DND-41 (cell line): ENCODE results near the gene ELN.

Experiments used
- ATAC-seq: fragments of 200-7000 bp; cut with Tn5 transposase; 3 replicates; pipeline ENCODE4 v1.9.1; 2021; ENCODE audit warnings: low read depth; ENCODE audit not compliant: insufficient read depth
- DNase-seq: peaks from one replicate; pipeline ENCODE4 v3.0.0-alpha.2; 2020
- H2AFZ ChIP-seq: 2 replicates; pipeline ENCODE4 v1.6.0; 2012; ENCODE audit warnings: low read depth, low read length
- H3K27ac ChIP-seq: 2 replicates; pipeline ENCODE4 v1.5.1; 2012; ENCODE audit warnings: low read length, inconsistent platforms
- H3K27me3 ChIP-seq: fragments of 200-600 bp; sonication (generic); 2 replicates; pipeline ENCODE4 v1.6.0; 2012; ENCODE audit warnings: low read length, mild to moderate bottlenecking, inconsistent platforms; ENCODE audit not compliant: insufficient read depth, poor library complexity
- H3K36me3 ChIP-seq: 2 replicates; pipeline ENCODE4 v1.5.1; 2012; ENCODE audit warnings: low read length, inconsistent platforms; ENCODE audit not compliant: insufficient read depth
- H3K4me1 ChIP-seq: 2 replicates; pipeline ENCODE4 v1.5.1; 2012; ENCODE audit warnings: mild to moderate bottlenecking, low read length; ENCODE audit not compliant: insufficient read depth
- H3K4me2 ChIP-seq: 2 replicates; pipeline ENCODE4 v1.6.0; 2012; ENCODE audit warnings: mild to moderate bottlenecking, moderate library complexity, low read length, inconsistent platforms; ENCODE audit not compliant: insufficient read depth
- H3K4me3 ChIP-seq, 2 experiments: fragments of 200-600 bp in 1 of 2; shearing (Covaris generic) in 1 of 2; 2 replicates each; pipeline ENCODE4 v1.5.1; 2012 to 2016; ENCODE audit warnings: inconsistent platforms in 2 of 2, low read length in 2 of 2, mild to moderate bottlenecking in 2 of 2, low read depth in 1 of 2, moderate library complexity in 1 of 2
- H3K79me2 ChIP-seq: 2 replicates; pipeline ENCODE4 v1.6.0; 2012; ENCODE audit warnings: low read length, inconsistent platforms; ENCODE audit not compliant: insufficient read depth
- H3K9ac ChIP-seq: 2 replicates; pipeline ENCODE4 v1.6.0; 2012; ENCODE audit warnings: low read depth, mild to moderate bottlenecking, inconsistent platforms, low read length, moderate library complexity
- H3K9me3 ChIP-seq: 2 replicates; pipeline ENCODE4 v1.5.1; 2012; ENCODE audit warnings: low read length, moderate library complexity, mild to moderate bottlenecking, inconsistent platforms; ENCODE audit not compliant: insufficient read depth, severe bottlenecking
- H4K20me1 ChIP-seq: 2 replicates; pipeline ENCODE4 v1.6.0; 2012; ENCODE audit warnings: low read length; ENCODE audit not compliant: insufficient read depth
- CTCF ChIP-seq: IDR thresholded peaks from 2 replicates; pipeline ENCODE4 v1.5.1; 2012; ENCODE audit warnings: borderline replicate concordance, low read length, moderate library complexity, mild to moderate bottlenecking; ENCODE audit not compliant: poor library complexity, severe bottlenecking; ENCODE audit errors: extremely low read depth
- EZH2 ChIP-seq: IDR thresholded peaks from 3 replicates; pipeline ENCODE4 v1.6.1; 2012; ENCODE audit warnings: borderline replicate concordance, low read depth, mild to moderate bottlenecking, moderate library complexity, low read length, inconsistent platforms; ENCODE audit not compliant: severe bottlenecking

ELN gene

GRCh38 chr7:74115326-74115725, 87.4 kb downstream of the ELN start:
- DNase-seq: no peak
- no peak overlapping the region for H3K4me2 ChIP-seq
- H4K20me1 ChIP-seq: no peaks in the 10 kb centered on the region
- H3K79me2 ChIP-seq: no peaks in the 10 kb centered on the region
- H2AFZ ChIP-seq: no peak overlapping the region
- H3K9me3 ChIP-seq: no peaks in the 10 kb centered on the region
- peaks cover 30% of the 10 kb centered on the region for H3K36me3 ChIP-seq
- no peak overlapping the region for H3K27ac ChIP-seq
- peak; percentile 64; the same call in 2 of the 3 replicates for ATAC-seq
- no peak overlapping the region for H3K4me3 ChIP-seq
- no peaks in the 10 kb centered on the region for H3K4me1 ChIP-seq
- no peaks in the 10 kb centered on the region for H3K27me3 ChIP-seq
- no peak overlapping the region for H3K9ac ChIP-seq
- TF ChIP-seq EZH2 (no peak), CTCF (peak; percentile 48)

GRCh38 chr7:74116356-74116755, 88.4 kb downstream of the ELN start:
- Histone ChIP-seq H3K36me3 (peaks cover 34% of the 10 kb centered on the region), H4K20me1 (no peaks in the 10 kb centered on the region), H2AFZ (no peak overlapping the region), H3K9ac (no peak overlapping the region), H3K27ac (no peak overlapping the region), H3K4me2 (no peak overlapping the region), H3K79me2 (no peaks in the 10 kb centered on the region), H3K4me1 (no peaks in the 10 kb centered on the region), H3K4me3 (no peak overlapping the region), H3K27me3 (no peaks in the 10 kb centered on the region), H3K9me3 (no peaks in the 10 kb centered on the region)
- ATAC-seq (no peak), DNase-seq (no peak)
- TF ChIP-seq CTCF (no peak), EZH2 (no peak)
